ENCODE measurements around the gene TTC9B.

- TF ChIP-seq CTCF (IDR thresholded peaks at IDR 0.05; ENCODE audit: low read length): no peak
- TF ChIP-seq EZH2 (optimal IDR thresholded peaks at IDR 0.05; ENCODE audit: low read depth, low read length): no peak
- no peak for TF ChIP-seq EZH2phosphoT487 (IDR thresholded peaks at IDR 0.05; ENCODE audit: low read length)
Measured at GRCh38 chr19:40247735-40248262, 29.6 kb upstream of the TTC9B start.

Measured in MM.1S (cell line).